LNCaP clone FGC (cell line): ENCODE data around the gene EFNA5.

ENCODE experiments used
- DNase-seq: peaks from one replicate; pipeline ENCODE4 v3.0.0-alpha.2; 2011; ENCODE audit warnings: low read depth
- H3K4me3 ChIP-seq: 2 replicates; pipeline ENCODE4 v1.5.1; 2011; ENCODE audit warnings: mild to moderate bottlenecking, low read depth, low read length, control low read depth
- TF ChIP-seq, protein P1 (sequence below): IDR thresholded peaks from 2 replicates; pipeline ENCODE4 v1.5.1; 2012; ENCODE audit warnings: mild to moderate bottlenecking; ENCODE audit not compliant: control insufficient read depth, insufficient read depth; ENCODE audit errors: extremely low read depth

EFNA5 gene

DNA sequence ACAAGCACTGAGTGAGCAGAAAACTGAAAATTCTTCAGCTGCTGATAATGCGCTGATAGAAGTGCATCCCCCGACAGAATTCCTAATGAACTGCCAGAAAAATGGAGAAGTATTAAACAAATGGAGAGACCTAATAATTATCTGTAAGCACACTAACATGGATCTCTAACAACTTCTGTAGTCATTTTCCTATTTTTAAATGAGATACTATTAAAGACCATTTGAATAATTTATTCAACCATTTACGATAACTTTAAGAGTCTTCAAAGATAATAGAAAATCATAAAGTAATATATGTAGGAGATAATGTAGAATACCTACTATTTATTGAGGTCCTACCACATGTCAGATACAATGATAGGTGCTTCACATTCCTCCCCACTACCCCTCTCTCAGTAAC is 72.9 kb downstream of the EFNA5 start:
- no peak overlapping the region for H3K4me3 ChIP-seq
- TF ChIP-seq, protein P1, sequence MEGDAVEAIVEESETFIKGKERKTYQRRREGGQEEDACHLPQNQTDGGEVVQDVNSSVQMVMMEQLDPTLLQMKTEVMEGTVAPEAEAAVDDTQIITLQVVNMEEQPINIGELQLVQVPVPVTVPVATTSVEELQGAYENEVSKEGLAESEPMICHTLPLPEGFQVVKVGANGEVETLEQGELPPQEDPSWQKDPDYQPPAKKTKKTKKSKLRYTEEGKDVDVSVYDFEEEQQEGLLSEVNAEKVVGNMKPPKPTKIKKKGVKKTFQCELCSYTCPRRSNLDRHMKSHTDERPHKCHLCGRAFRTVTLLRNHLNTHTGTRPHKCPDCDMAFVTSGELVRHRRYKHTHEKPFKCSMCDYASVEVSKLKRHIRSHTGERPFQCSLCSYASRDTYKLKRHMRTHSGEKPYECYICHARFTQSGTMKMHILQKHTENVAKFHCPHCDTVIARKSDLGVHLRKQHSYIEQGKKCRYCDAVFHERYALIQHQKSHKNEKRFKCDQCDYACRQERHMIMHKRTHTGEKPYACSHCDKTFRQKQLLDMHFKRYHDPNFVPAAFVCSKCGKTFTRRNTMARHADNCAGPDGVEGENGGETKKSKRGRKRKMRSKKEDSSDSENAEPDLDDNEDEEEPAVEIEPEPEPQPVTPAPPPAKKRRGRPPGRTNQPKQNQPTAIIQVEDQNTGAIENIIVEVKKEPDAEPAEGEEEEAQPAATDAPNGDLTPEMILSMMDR, result no peak
- DNase-seq, result no peak

DNA sequence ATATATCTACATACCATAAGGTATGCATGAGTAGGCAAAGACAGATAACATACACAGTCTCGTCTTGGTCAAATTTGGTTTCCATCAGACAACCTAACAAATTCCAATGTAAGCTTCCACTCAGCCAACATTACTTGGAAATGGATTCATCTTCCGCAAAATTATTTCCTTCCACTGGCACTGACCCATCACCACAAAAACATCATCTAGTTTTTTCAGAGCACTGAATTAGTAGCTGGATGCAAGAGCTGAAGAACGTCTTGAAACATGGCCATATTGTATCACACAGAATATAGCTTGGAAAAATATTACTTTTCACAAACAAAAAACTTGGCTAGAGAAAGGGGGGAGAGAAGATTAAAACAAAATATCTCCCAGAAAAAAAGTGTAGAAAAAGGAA is 73.5 kb downstream of the EFNA5 start:
- TF ChIP-seq, protein P1, result no peak
- H3K4me3 ChIP-seq, result no peak overlapping the region
- no peak for DNase-seq

DNA sequence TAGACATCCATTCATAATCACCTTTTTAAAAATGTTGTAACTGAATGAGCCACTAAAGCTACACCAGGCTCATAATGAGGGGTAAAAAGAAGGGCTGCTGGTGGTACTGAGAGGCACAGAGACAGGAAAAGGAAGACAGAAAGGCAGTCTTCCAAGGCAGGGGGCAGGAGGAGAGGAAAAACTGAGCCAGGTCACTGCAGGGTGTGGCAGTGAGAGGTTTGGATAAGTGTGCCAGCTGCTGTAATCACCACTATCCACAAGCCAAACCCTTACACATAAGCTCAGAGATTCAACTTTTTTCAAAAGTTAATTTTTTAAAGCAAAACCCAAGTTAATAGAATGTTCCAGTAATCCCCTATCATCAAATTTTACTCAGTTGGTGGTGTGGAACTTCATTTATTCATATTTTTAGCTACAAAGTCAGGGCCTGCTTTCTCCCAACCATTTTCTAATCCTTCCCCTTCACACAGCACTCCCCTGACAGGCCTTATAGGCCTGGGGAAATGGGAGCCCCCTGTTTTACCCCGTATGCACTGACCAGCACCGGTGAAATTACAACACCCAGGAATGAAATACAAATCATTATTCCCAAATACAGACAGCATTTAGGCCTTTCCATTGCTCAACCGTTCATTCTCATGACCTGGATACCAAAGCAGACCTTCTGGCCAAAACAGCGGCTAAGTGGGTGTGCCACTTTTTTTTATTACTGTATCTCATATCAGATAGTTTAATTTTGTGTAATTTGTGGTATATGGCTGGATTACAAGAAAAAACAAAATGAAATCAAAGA is 76.3 kb downstream of the EFNA5 start:
- DNase-seq, result no peak
- TF ChIP-seq, protein P1, result no peak
- H3K4me3 ChIP-seq, result no peak overlapping the region

DNA sequence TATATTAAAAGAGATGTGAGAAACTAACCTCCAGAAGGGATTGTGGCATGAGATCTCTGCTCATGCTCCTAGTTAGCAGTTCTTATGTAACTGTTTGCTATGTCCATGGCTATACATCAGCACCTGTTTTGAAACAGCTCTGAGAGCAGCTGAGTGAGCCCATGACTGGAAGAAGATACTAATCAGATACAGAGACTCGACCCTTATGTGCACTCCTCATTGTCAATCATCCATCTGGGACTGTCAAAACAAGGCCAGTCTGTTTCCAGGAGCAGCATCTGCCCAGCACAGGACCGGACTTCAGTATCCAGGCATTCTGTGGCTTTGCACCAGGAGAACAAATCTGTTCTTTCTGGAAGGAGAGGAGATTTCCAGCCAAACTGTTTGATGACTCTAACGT is 77.7 kb downstream of the EFNA5 start:
- H3K4me3 ChIP-seq, result no peak overlapping the region
- no peak for DNase-seq

DNA sequence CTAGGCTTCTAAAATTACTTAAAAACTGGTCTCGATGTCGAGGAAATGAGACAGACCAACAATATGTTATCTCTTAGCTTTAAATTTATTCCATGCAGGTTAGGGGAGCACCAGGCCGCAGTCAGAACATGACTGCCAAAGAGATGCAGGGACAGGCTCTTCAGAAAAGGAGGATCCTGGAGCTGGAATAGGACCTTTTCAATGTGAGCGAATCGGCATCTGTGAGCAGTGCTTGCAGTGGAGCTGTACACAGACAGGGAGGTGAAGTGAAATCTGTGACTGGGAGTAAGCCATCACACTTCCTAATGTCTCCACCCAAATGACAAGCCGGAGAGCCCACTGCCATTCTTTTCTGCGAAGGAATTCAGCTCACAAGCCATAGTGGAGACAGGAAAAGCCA is 78.2 kb downstream of the EFNA5 start:
- no peak for DNase-seq
- H3K4me3 ChIP-seq, result no peak overlapping the region
- TF ChIP-seq, protein P1, result no peak

More for the DNA sequence above, 77.7 kb downstream of the EFNA5 start:
- TF ChIP-seq, protein P1, result no peak

DNA sequence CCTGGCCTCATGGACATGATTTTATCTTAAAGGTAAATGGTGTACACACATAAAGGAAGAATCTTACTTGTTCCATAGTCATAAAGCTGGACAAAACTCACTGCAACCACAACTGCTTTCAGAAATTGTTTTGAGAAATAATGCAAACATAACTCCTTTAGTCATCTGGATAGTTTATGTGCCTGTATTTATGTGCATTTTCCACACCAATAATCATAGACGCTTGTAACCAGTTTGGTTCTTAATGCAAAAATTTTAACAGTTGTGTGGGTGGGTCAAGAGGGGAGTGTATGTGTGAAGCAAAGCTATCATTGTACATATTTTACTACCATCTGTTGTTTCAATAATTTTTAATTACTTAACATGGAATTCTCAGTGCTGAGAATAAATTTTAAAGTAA is 80.1 kb downstream of the EFNA5 start:
- no peak overlapping the region for H3K4me3 ChIP-seq
- DNase-seq, result no peak
- TF ChIP-seq, protein P1, result no peak
